GM12878 (cell line): ENCODE measurements around the gene HYCC1. TPM values are rescaled to one million over a fixed set of nuclear protein-coding genes. Genes with fewer than 3 reads are reported as not detected.

ENCODE experiments used
- ATAC-seq: fragments of 200-7000 bp; cut with Tn5 transposase; 3 replicates; pipeline ENCODE4 v1.9.1; 2020; ENCODE audit warnings: mild to moderate bottlenecking, moderate library complexity
- BruUV-seq: library from RNA; stranded (reverse); fragments of 400-500 nt; replicated peaks from 2 replicates; lab custom pipeline; 2021; lab: Mats Ljungman, UMichigan
- CTCF ChIA-PET: fragments of 300-600 bp; sonication (Branson Sonifier 250); formaldehyde crosslinking; extraction: SDS; loops from one replicate; lab custom pipeline; 2021; ENCODE audit warnings: inconsistent platforms; lab: Yijun Ruan, JAX
- POLR2A ChIA-PET: fragments of 350-600 bp; formaldehyde crosslinking; extraction: SDS; loops from one replicate; lab custom pipeline; 2021; ENCODE audit warnings: inconsistent platforms; lab: Charles Lee
- RAD21 ChIA-PET: fragments of 300-600 bp; sonication (Branson Sonifier 250); formaldehyde crosslinking; loops from one replicate; lab custom pipeline; 2023; ENCODE audit warnings: antibody characterized with exemption; ENCODE audit not compliant: unreplicated experiment; lab: Charles Lee
- SMC1A ChIA-PET: fragments of 300-600 bp; sonication (Branson Sonifier 250); formaldehyde crosslinking; loops from one replicate; lab custom pipeline; 2023; ENCODE audit not compliant: unreplicated experiment, uncharacterized antibody; lab: Charles Lee
- DNase-seq: peaks from one replicate; pipeline ENCODE4 v3.0.0-alpha.2; 2011; ENCODE audit warnings: low read depth, low spot score
- FAIRE-seq: peaks from 3 replicates; lab custom pipeline; 2011; peaks lifted over from hg19 to GRCh38; lab: Jason Lieb, UNC
- H2AFZ ChIP-seq: 2 replicates; pipeline ENCODE4 v1.6.0; 2011; ENCODE audit warnings: low read depth, low read length, control low read depth; ENCODE audit not compliant: control insufficient read depth
- H3K27ac ChIP-seq: 2 replicates; pipeline ENCODE4 v1.5.1; 2011; ENCODE audit warnings: control low read depth; ENCODE audit not compliant: control insufficient read depth, insufficient read depth
- H3K27me3 ChIP-seq, 2 experiments: replicated peaks in 1 of 2; 2 replicates each; pipeline versions ENCODE4 v1.6.0 to v1.6.1; 2011; ENCODE audit warnings: low read length in 1 of 2; ENCODE audit not compliant: control insufficient read depth in 2 of 2, insufficient read depth in 2 of 2
- H3K36me3 ChIP-seq, 2 experiments: 2 replicates each; pipeline ENCODE4 v1.5.1; 2011; ENCODE audit warnings: low read length in 1 of 2; ENCODE audit not compliant: control insufficient read depth in 2 of 2, insufficient read depth in 2 of 2
- H3K4me1 ChIP-seq: 2 replicates; pipeline ENCODE4 v1.6.1; 2011; ENCODE audit warnings: mild to moderate bottlenecking, low read length, moderate library complexity, mixed read lengths; ENCODE audit not compliant: control insufficient read depth, insufficient read depth
- H3K4me2 ChIP-seq: 2 replicates; pipeline ENCODE4 v1.6.0; 2011; ENCODE audit warnings: control low read depth; ENCODE audit not compliant: control insufficient read depth, insufficient read depth
- H3K4me3 ChIP-seq: fragments of 200-600 bp; sonication (generic); 2 replicates; pipeline ENCODE4 v1.5.1; 2016
- H3K79me2 ChIP-seq: 2 replicates; pipeline ENCODE4 v1.6.0; 2011; ENCODE audit warnings: low read length; ENCODE audit not compliant: control insufficient read depth, insufficient read depth
- H3K9ac ChIP-seq: 2 replicates; pipeline ENCODE4 v1.8.0; 2011; ENCODE audit warnings: low read length, control low read depth, mixed read lengths; ENCODE audit not compliant: control insufficient read depth, insufficient read depth
- H3K9me3 ChIP-seq: replicated peaks from 3 replicates; pipeline ENCODE4 v1.5.1; 2011; ENCODE audit warnings: mild to moderate bottlenecking, low read length; ENCODE audit not compliant: control insufficient read depth, insufficient read depth
- H4K20me1 ChIP-seq: 2 replicates; pipeline ENCODE4 v1.6.0; 2011; ENCODE audit not compliant: control insufficient read depth, insufficient read depth
- CTCF ChIP-seq, 3 experiments: IDR thresholded peaks in 2 of 3; conservative IDR thresholded peaks in 1 of 3; 2 replicates each; pipeline ENCODE4 v1.5.1; 2011; ENCODE audit warnings: low read depth in 3 of 3, low read length in 3 of 3, mild to moderate bottlenecking in 3 of 3, control low read depth in 2 of 3, moderate library complexity in 2 of 3, inconsistent platforms in 1 of 3, mixed read lengths in 1 of 3; ENCODE audit not compliant: control insufficient read depth in 2 of 3, insufficient read depth in 1 of 3; ENCODE audit errors: extremely low read depth in 1 of 3
- MYC ChIP-seq: IDR thresholded peaks from 2 replicates; pipeline ENCODE4 v1.6.1; 2011; ENCODE audit warnings: mild to moderate bottlenecking, low read length, moderate library complexity, inconsistent platforms; ENCODE audit not compliant: insufficient read depth, insufficient replicate concordance, insufficient read length, severe bottlenecking
- WGBS: methylation state at CpG from one replicate; pipeline ENCODE4 v1.1.6; 2016; ENCODE audit warnings: low lambda C conversion rate; ENCODE audit not compliant: insufficient replicate concordance, insufficient coverage; ENCODE audit errors: missing lambda C conversion rate; 5-methylcytosine and 5-hydroxymethylcytosine counted together
- in situ Hi-C: fragments of 300-500 bp; cut with MboI; formaldehyde crosslinking; loops from 9 replicates; pipeline ENCODE4 v1.14.3; 2018; ENCODE audit warnings: mixed read lengths
- intact Hi-C: fragments of 100-400 bp; cut with micrococcal nuclease; formaldehyde crosslinking; loops from one replicate; pipeline ENCODE4 v1.14.2; 2022; ENCODE audit not compliant: unreplicated experiment
- polyA plus RNA-seq, 11 experiments: library from polyadenylated mRNA; depleted of rRNA in 4 of 11; unstranded in 6 of 11; stranded (reverse) in 5 of 11; fragments of >200 nt; fragmentation: Nextera tagmentation in 4 of 11; fragmentation: Illumina TruSeq in 1 of 11; extraction: Ambion mirVana in 4 of 11; extraction: Trizol in 1 of 11; gene quantifications; 1 replicate in 1 of 11; 2 replicates in 10 of 11; pipeline versions ENCODE4 v1.2.1 to v1.2.3, GENCODE V29; 2011 to 2016; ENCODE audit warnings: inconsistent platforms in 2 of 11, missing spikeins in 2 of 11, low read depth in 1 of 11
- total RNA-seq, 4 experiments: library from RNA; depleted of rRNA in 3 of 4; stranded (reverse); fragments of >200 nt in 3 of 4; fragmentation: Illumina TruSeq in 1 of 4; extraction: Trizol in 1 of 4; gene quantifications; 2 replicates each; pipeline versions ENCODE4 v1.2.1 to v1.2.3, GENCODE V29; 2013 to 2021

HYCC1 gene
- total and polyA plus RNA-seq, 10 of the 15 experiments (the other 5 are each of a cell fraction or from before 2014, with no cell fraction given), result 8.5 to 62.9 (median 33.1) TPM

GRCh38 chr7:22985436-22985835 is 28.5 kb downstream of the HYCC1 start:
- FAIRE-seq (no peak), DNase-seq (no peak), ATAC-seq (no peak)
- RAD21 ChIA-PET, result interaction anchor here (2.2 kb wide), 1 partner anchor 27 kb away, joined by 7 read pairs; no protein-coding TSS in a partner anchor
- SMC1A ChIA-PET, result interaction anchor here (1.0 to 2.2 kb wide), 3 partner anchors 11 to 33 kb away, joined by 3 to 6 read pairs (median 4); no protein-coding TSS in a partner anchor
- in situ Hi-C loops, result no loop called here
- no peak overlapping the region for H3K27ac ChIP-seq
- no peaks in the 10 kb centered on the region for H3K9me3 ChIP-seq
- no peaks in the 10 kb centered on the region for H3K27me3 ChIP-seq
- H3K4me1 ChIP-seq, result peaks cover 2% of the 10 kb centered on the region; the same call in 1 of the 2 replicates
- no TSS peak for BruUV-seq
- H3K4me3 ChIP-seq, result no peak overlapping the region
- CTCF ChIA-PET, result interaction anchor here (1.4 kb wide), 1 partner anchor 8 kb away, joined by 5 read pairs; no protein-coding TSS in a partner anchor
- intact Hi-C loops, result no loop called here
- POLR2A ChIA-PET, result interaction anchor here (0.5 kb wide), 1 partner anchor 67 kb away, joined by 7 read pairs; no protein-coding TSS in a partner anchor
- H3K79me2 ChIP-seq, result peaks cover 3% of the 10 kb centered on the region
- no peak overlapping the region for H3K4me2 ChIP-seq
- H2AFZ ChIP-seq, result no peak overlapping the region
- H3K36me3 ChIP-seq, result peaks cover 0 to 2% of the 10 kb centered on the region in 2 experiments; a peak in 3 of 4 replicates
- H3K9ac ChIP-seq, result no peak overlapping the region
- TF ChIP-seq MYC, result no peak
- no peak for TF ChIP-seq CTCF (IDR thresholded peaks at IDR 0.05 in 2 of 3, conservative IDR thresholded peaks at IDR 0.05 in 1 of 3; ENCODE audit: control insufficient read depth in 2 of 3, extremely low read depth in 1 of 3, insufficient read depth in 1 of 3, low read depth in 3 of 3, low read length in 3 of 3)
- no peaks in the 10 kb centered on the region for H4K20me1 ChIP-seq
- WGBS, result 94% methylated on average over 5 of the region's 5 CpGs
